Renal cortex interstitium (tissue), 15 donors: ENCODE data around the gene OLAH. TPM values are rescaled to one million over a fixed set of nuclear protein-coding genes. Genes with fewer than 3 reads are reported as not detected.
A peak's percentile ranks its signal among the peaks of the same experiment; 100 is the strongest.
"Not testable (repeated sequence)": the region's sequence is repeated elsewhere in the genome, so short reads cannot be mapped to it uniquely, and the experiment has no call there.

Experiments
- DNase-seq, 11 donors: peaks; one replicate each; pipeline ENCODE4 v3.0.0-alpha.2; 2013; ENCODE audit warnings: low read depth in 9 of 11, low spot score in 4 of 11; ENCODE audit errors: extremely low read depth in 1 of 11
- long read RNA-seq, 16 experiments: transcript quantifications; one replicate each; lab custom pipeline, GENCODE V29; 2026
- polyA plus RNA-seq, 3 donors: library from polyadenylated mRNA; unstranded; fragments of 120-200 nt; gene quantifications; one replicate each; pipeline ENCODE4 v1.2.1, GENCODE V29; 2013; ENCODE audit not compliant: insufficient read length in 3 of 3

OLAH gene
- under 1 TPM; 0.43 to 0.65 (median 0.51) TPM for polyA plus RNA-seq
- long read RNA-seq, donor 1 = 0 reads
- long read RNA-seq, donor 2 = 0 reads
- long read RNA-seq, donor 3, partial matches to known transcripts = 5 of 5 reads
- long read RNA-seq, donor 3, other reads (novel, unspliced or antisense) = 0 of 5 reads
- long read RNA-seq, donor 4 = 0 reads
- long read RNA-seq, donor 5 = 0 reads
- long read RNA-seq, donor 6 = 0 reads
- long read RNA-seq, donor 7 = 0 reads
- long read RNA-seq, donor 8 = 0 reads
- long read RNA-seq, donor 9 = 0 reads
- long read RNA-seq, donor 10 = 0 reads
- long read RNA-seq, donor 11 = 0 reads
- long read RNA-seq, donor 12 = 0 reads
- long read RNA-seq, donor 13 = 0 reads
- long read RNA-seq, donor 14 = 0 reads
- long read RNA-seq, donor 15 = 0 reads
- long read RNA-seq, donor 16 = 0 reads

- DNase-seq = no peak
Observed at GRCh38 chr10:15043674-15044073, at the start of gene OLAH. OLAH (plus strand) TSS chr10:15043943; CDS start chr10:15047289, 3,346 bp downstream.

GRCh38 chr10:14995964-14996565 lies 47.7 kb upstream of the OLAH start:
- no peak for DNase-seq

GRCh38 chr10:15013530-15013929 lies 30.2 kb upstream of the OLAH start:
- DNase-seq = not testable (repeated sequence)

GRCh38 chr10:15015451-15015850 lies 28.3 kb upstream of the OLAH start:
- DNase-seq = no peak

GRCh38 chr10:15020966-15021365 lies 22.8 kb upstream of the OLAH start:
- DNase-seq = not testable (repeated sequence)

GRCh38 chr10:15023079-15023478 lies 20.7 kb upstream of the OLAH start:
- DNase-seq = not testable (repeated sequence)

- DNase-seq = not testable (repeated sequence)
Observed at GRCh38 chr10:15024017-15025004, 19.4 kb upstream of the OLAH start.

GRCh38 chr10:15025040-15025439 lies 18.7 kb upstream of the OLAH start:
- DNase-seq = not testable (repeated sequence)

GRCh38 chr10:15027741-15028140 lies 16.0 kb upstream of the OLAH start:
- DNase-seq = no peak

GRCh38 chr10:15035385-15036301 lies 8.1 kb upstream of the OLAH start:
- no peak for DNase-seq

- no peak for DNase-seq
Observed at GRCh38 chr10:15037691-15038090, 6.1 kb upstream of the OLAH start.

GRCh38 chr10:15038416-15038815 lies 5.3 kb upstream of the OLAH start:
- no peak for DNase-seq

GRCh38 chr10:15045380-15045779 lies 1.6 kb downstream of the OLAH start:
- DNase-seq = no peak

GRCh38 chr10:15046626-15047025 lies 2.9 kb downstream of the OLAH start:
- DNase-seq = peak; percentile 7 to 40 (median 21)

- DNase-seq = no peak
Observed at GRCh38 chr10:15049533-15049932, 5.8 kb downstream of the OLAH start.

GRCh38 chr10:15052121-15052520 lies 8.4 kb downstream of the OLAH start:
- DNase-seq = no peak

GRCh38 chr10:15053061-15053460 lies 9.3 kb downstream of the OLAH start:
- no peak for DNase-seq

- no peak for DNase-seq
Observed at GRCh38 chr10:15058689-15059088, 14.9 kb downstream of the OLAH start.
